NK-92 (cell line): Measurements from ENCODE around the gene VIPAS39.
"Not testable (repeated sequence)": the region's sequence is repeated elsewhere in the genome, so short reads cannot be mapped to it uniquely, and the experiment has no call there.

ENCODE experiments used
- DNase-seq: peaks from one replicate; lab custom pipeline; 2025; ENCODE audit not compliant: unreplicated experiment; lab: John Stamatoyannopoulos, UW

Gene VIPAS39

GRCh38 chr14:77470224-77470870 is 12.9 kb upstream of the VIPAS39 start:
- DNase-seq: no peak

- no peak for DNase-seq
Measured at GRCh38 chr14:77469539-77469938, 12.1 kb upstream of the VIPAS39 start.

- no peak for DNase-seq
Measured at GRCh38 chr14:77469067-77469505, 11.7 kb upstream of the VIPAS39 start.

- DNase-seq: no peak
Measured at GRCh38 chr14:77467801-77468200, 10.4 kb upstream of the VIPAS39 start.

GRCh38 chr14:77459072-77459723 is 1.8 kb upstream of the VIPAS39 start:
- no peak for DNase-seq

GRCh38 chr14:77458249-77458950 is 999 bp upstream of the VIPAS39 start:
- DNase-seq: no peak

GRCh38 chr14:77457115-77457521 is 283 bp downstream of the VIPAS39 start:
- DNase-seq: no peak

- no peak for DNase-seq
Measured at GRCh38 chr14:77455966-77456640, 1.3 kb downstream of the VIPAS39 start.

- DNase-seq: no peak
Measured at GRCh38 chr14:77442196-77442595, 15.2 kb downstream of the VIPAS39 start.

- DNase-seq: no peak
Measured at GRCh38 chr14:77439861-77440260, 17.5 kb downstream of the VIPAS39 start.

- no peak for DNase-seq
Measured at GRCh38 chr14:77438596-77438995, 18.8 kb downstream of the VIPAS39 start.

GRCh38 chr14:77436042-77436441 is 21.4 kb downstream of the VIPAS39 start:
- no peak for DNase-seq

GRCh38 chr14:77426396-77426795 is 31.0 kb downstream of the VIPAS39 start:
- no peak for DNase-seq

- no peak for DNase-seq
Measured at GRCh38 chr14:77424862-77425261, 32.5 kb downstream of the VIPAS39 start.

- no peak for DNase-seq
Measured at GRCh38 chr14:77423423-77423822, 34.0 kb downstream of the VIPAS39 start, which contains the start of gene NOXRED1. Gene NOXRED1, minus strand, starts transcription at chr14:77423523. Its CDS starts 634 bp downstream, at chr14:77422889.

- no peak for DNase-seq
Measured at GRCh38 chr14:77421201-77421600, 36.2 kb downstream of the VIPAS39 start.

- DNase-seq: no peak
Measured at GRCh38 chr14:77416836-77417235, 40.6 kb downstream of the VIPAS39 start.

- not testable (repeated sequence) for DNase-seq
Measured at GRCh38 chr14:77416098-77416497, 41.3 kb downstream of the VIPAS39 start.

- not testable (repeated sequence) for DNase-seq
Measured at GRCh38 chr14:77415403-77416030, 41.9 kb downstream of the VIPAS39 start.

- no peak for DNase-seq
Measured at GRCh38 chr14:77409131-77409533, 48.3 kb downstream of the VIPAS39 start.

- DNase-seq: no peak
Measured at GRCh38 chr14:77407158-77407557, 50.2 kb downstream of the VIPAS39 start.
